Measurements from ENCODE around the gene WDR20. TPM values are rescaled to one million over a fixed set of nuclear protein-coding genes. Genes with fewer than 3 reads are reported as not detected.
"Not testable (repeated sequence)": the region's sequence is repeated elsewhere in the genome, so short reads cannot be mapped to it uniquely, and the experiment has no call there.

Gene WDR20
- total RNA-seq, 6 donors from 2014 or later: 16.3 to 28.8 (median 20.6) TPM

DNA sequence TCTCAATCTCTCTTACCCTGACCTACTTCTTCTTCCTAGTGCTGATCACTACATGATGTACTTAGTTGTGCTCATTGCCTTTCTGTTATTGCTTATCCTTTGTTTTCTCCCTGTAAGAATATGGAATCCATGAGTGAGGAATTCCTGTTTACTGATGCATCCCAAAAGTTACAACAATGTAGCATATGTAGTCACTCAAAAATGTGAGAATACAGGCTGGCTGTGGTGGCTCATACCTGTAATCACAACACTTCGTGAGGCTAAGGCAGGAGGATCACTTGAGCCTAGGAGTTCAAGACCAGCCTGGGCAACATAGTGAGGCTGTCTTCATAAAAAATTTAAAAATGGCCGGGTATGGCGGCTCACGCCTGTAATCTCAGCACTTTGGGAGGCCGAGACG, 8.0 kb upstream of the WDR20 start:
- no peak overlapping the region for H3K27ac ChIP-seq
- TF ChIP-seq, protein P1, sequence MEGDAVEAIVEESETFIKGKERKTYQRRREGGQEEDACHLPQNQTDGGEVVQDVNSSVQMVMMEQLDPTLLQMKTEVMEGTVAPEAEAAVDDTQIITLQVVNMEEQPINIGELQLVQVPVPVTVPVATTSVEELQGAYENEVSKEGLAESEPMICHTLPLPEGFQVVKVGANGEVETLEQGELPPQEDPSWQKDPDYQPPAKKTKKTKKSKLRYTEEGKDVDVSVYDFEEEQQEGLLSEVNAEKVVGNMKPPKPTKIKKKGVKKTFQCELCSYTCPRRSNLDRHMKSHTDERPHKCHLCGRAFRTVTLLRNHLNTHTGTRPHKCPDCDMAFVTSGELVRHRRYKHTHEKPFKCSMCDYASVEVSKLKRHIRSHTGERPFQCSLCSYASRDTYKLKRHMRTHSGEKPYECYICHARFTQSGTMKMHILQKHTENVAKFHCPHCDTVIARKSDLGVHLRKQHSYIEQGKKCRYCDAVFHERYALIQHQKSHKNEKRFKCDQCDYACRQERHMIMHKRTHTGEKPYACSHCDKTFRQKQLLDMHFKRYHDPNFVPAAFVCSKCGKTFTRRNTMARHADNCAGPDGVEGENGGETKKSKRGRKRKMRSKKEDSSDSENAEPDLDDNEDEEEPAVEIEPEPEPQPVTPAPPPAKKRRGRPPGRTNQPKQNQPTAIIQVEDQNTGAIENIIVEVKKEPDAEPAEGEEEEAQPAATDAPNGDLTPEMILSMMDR (IDR thresholded peaks at IDR 0.05): no peak
- TF ChIP-seq EP300 (IDR thresholded peaks at IDR 0.05) (no peak), POLR2A (IDR thresholded peaks at IDR 0.05) (no peak), POLR2AphosphoS5 (IDR thresholded peaks at IDR 0.05) (no peak)
- no peaks in the 10 kb centered on the region for H3K9me3 ChIP-seq
- no peak for ATAC-seq (ENCODE audit: low FRiP score in 2 of 2)
- H3K36me3 ChIP-seq: peaks cover 0 to 5% (median 0%) of the 10 kb centered on the region in 4 donors
- no peak overlapping the region for H3K4me3 ChIP-seq
- no peaks in the 10 kb centered on the region for H3K27me3 ChIP-seq
- no peaks in the 10 kb centered on the region for H3K4me1 ChIP-seq
- 74 to 83% methylated on average over 6 of the region's 6 CpGs for WGBS, 2 donors
- no peak for DNase-seq

DNA sequence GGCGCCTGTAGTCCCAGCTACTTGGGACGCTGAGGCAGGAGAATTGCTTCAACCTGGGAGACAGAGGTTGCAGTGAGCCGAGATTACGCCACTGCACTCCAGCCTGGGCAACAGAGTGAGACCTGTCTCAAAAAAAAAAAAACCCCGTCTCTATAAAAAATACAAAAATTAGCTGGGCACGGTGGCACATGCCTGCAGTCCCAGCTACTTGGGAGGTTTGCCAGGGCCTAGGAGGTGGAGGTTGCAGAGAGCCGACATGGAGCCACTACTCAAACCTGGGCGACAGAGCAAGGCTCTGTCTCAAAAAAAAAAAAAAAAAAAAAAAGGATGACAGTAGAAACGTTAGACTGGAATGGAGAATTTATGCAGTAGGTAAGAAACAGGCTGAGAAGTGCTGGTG, 5.7 kb upstream of the WDR20 start:
- not testable (repeated sequence) for H3K27ac ChIP-seq; H3K4me1 ChIP-seq; H3K36me3 ChIP-seq; H3K9me3 ChIP-seq; ATAC-seq (ENCODE audit: low FRiP score in 2 of 2); H3K27me3 ChIP-seq; DNase-seq; H3K4me3 ChIP-seq
- WGBS, 2 donors: 93% methylated on average over 8 to 9 of the region's 9 CpGs

DNA sequence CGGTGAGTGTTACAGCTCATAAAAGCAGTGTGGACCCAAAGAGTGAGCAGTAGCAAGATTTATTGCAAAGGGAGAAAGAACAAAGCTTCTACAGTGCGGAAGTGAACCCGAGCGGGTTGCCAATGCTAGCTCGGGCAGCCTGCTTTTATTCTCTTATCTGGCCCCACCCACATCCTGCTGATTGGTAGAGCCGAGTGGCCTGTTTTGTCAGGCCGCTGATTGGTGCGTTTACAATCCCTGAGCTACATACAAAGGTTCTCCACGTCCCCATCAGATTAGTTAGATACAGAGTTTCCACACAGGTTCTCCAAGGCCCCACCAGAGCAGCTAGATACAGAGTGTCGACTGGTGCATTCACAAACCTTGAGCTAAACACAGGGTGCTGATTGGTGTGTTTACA, 5.0 kb upstream of the WDR20 start:
- not testable (repeated sequence) for H3K9me3 ChIP-seq; ATAC-seq (ENCODE audit: low FRiP score in 2 of 2); H3K4me3 ChIP-seq; H3K27ac ChIP-seq; H3K27me3 ChIP-seq; DNase-seq; H3K36me3 ChIP-seq
- WGBS, 2 donors: 91 to 93% methylated on average over 9 to 10 of the region's 10 CpGs
- H3K4me1 ChIP-seq: peaks cover 6 to 11% (median 7%) of the 10 kb centered on the region in 4 donors

DNA sequence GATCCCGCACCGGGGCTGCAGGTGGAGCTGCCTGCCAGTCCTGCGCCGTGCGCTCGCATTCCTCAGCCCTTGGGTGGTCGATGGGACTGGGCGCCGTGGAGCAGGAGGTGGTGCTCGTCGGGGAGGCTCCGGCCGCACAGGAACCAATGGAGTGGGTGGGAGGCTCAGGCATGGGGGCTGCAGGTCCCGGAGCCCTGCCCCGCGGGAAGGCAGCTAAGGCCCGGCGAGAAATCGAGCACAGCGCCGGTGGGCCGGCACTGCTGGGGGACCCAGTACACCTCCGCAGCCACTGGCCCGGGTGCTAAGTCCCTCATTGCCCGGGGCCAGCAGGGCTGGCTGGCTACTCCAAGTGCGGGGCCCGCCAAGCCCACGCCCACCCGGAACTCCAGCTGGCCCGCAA, 4.2 kb upstream of the WDR20 start:
- DNase-seq: peak in 1 of 2 donors; percentile 78

DNA sequence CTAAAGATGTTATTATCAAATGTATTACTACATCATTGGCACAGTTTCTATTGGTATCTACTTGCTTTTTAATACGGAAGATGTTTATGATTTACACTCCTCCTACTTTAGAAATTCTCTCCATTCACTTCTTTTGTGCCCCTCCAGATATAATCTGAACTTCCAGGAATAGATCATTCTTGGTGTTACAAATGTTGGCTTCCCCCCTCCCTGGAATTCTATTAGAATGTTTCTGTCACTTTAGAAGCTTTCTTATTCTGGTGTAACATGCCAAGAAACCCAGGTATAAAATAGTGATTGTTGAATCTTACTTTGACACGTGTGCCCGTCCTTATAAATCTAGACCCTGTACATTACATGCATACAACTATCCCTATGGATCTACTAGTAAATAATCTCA, 1.2 kb upstream of the WDR20 start:
- WGBS, 2 donors: 11 to 19% methylated on average over 3 of the region's 3 CpGs
- Histone ChIP-seq H3K27me3 (no peaks in the 10 kb centered on the region), H3K36me3 (no peaks in the 10 kb centered on the region), H3K27ac (peak overlapping the region in 1 of 4 donors; percentile 96), H3K4me3 (peak overlapping the region in 3 of 4 donors; percentile 76 to 89 (median 86)), H3K9me3 (no peaks in the 10 kb centered on the region), H3K4me1 (peaks cover 21 to 32% (median 22%) of the 10 kb centered on the region in 4 donors)
- no peak for DNase-seq
- TF ChIP-seq POLR2AphosphoS5 (IDR thresholded peaks at IDR 0.05): no peak
- TF ChIP-seq, protein P1 (IDR thresholded peaks at IDR 0.05): no peak
- TF ChIP-seq EP300 (IDR thresholded peaks at IDR 0.05): no peak
- no peak for TF ChIP-seq POLR2A (IDR thresholded peaks at IDR 0.05)
- ATAC-seq (ENCODE audit: low FRiP score in 2 of 2): no peak

More for the DNA sequence above, 4.2 kb upstream of the WDR20 start:
- H3K36me3 ChIP-seq; ATAC-seq (ENCODE audit: low FRiP score in 2 of 2); H3K27ac ChIP-seq; H3K4me3 ChIP-seq; H3K9me3 ChIP-seq; H3K27me3 ChIP-seq: not testable (repeated sequence)
- peaks cover 6 to 11% (median 7%) of the 10 kb centered on the region in 4 donors for H3K4me1 ChIP-seq
- 96 to 99% methylated on average over 15 to 24 of the region's 30 CpGs for WGBS, 2 donors

DNA sequence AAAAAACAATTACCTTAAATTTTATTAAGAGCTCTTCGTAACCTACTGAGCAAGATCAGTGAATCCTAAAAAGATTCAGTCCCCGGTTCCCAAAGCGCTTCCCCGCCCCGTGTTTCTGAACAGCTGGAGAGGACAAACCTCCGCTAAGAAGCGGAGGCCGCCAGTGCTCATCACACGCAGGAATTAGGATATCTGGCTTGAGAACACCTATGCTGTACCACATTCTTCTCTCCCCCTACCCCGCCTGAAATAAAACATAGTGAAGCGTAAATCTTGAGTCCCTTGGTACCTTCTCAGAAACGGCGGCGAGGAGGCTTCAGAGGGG, 774 bp upstream of the WDR20 start:
- Histone ChIP-seq H3K36me3 (no peaks in the 10 kb centered on the region), H3K27ac (peak overlapping the region in 3 of 4 donors; percentile 95 to 96 (median 95)), H3K4me1 (peaks cover 21 to 32% (median 22%) of the 10 kb centered on the region in 4 donors), H3K4me3 (peak overlapping the region; percentile 76 to 92 (median 88)), H3K27me3 (no peaks in the 10 kb centered on the region), H3K9me3 (no peaks in the 10 kb centered on the region)
- DNase-seq (no peak), ATAC-seq (ENCODE audit: low FRiP score in 2 of 2) (peak in 1 of 2 donors; percentile 4)
- no peak for TF ChIP-seq EP300 (IDR thresholded peaks at IDR 0.05)
- no peak for TF ChIP-seq POLR2AphosphoS5 (IDR thresholded peaks at IDR 0.05)
- TF ChIP-seq POLR2A (IDR thresholded peaks at IDR 0.05): no peak
- TF ChIP-seq, protein P1 (IDR thresholded peaks at IDR 0.05): no peak
- 3 to 6% methylated on average over 11 to 14 of the region's 14 CpGs for WGBS, 2 donors
